ENCODE measurements around the gene OLA1.

- no peak for TF ChIP-seq CTCF (IDR thresholded peaks at IDR 0.05)
- TF ChIP-seq POLR2A (IDR thresholded peaks at IDR 0.05) = no peak
- no peak for TF ChIP-seq POLR2AphosphoS5 (IDR thresholded peaks at IDR 0.05; ENCODE audit: insufficient read depth in 1 of 2, low read depth in 1 of 2)
Observed at GRCh38 chr2:174074831-174075230, 173.5 kb downstream of the OLA1 start.
